ENCODE data around the gene RHOC.
"Not testable (repeated sequence)": the region's sequence is repeated elsewhere in the genome, so short reads cannot be mapped to it uniquely, and the experiment has no call there.

The RHOC gene

GRCh38 chr1:112727716-112728115, 20.8 kb upstream of the RHOC start:
- Histone ChIP-seq H3K56ac (ENCODE audit: low read length) (no peak overlapping the region), H4K5ac (ENCODE audit: low read length) (no peak overlapping the region), H3K27me3 (ENCODE audit: insufficient read depth, low read length, poor library complexity) (no peaks in the 10 kb centered on the region), H2AK5ac (ENCODE audit: low read length) (no peak overlapping the region), H3K79me2 (ENCODE audit: control insufficient read depth, insufficient read depth, low read length) (no peaks in the 10 kb centered on the region), H3K4me2 (ENCODE audit: low read length) (no peak overlapping the region), H3K23ac (ENCODE audit: low read length) (no peak overlapping the region), H3K36me3 (ENCODE audit: control insufficient read depth, insufficient read depth, low read length) (no peaks in the 10 kb centered on the region), H3K4ac (ENCODE audit: low read depth, low read length) (no peak overlapping the region), H4K8ac (ENCODE audit: low read depth, low read length) (no peak overlapping the region), H3K4me1 (ENCODE audit: control insufficient read depth, low read depth, low read length) (no peaks in the 10 kb centered on the region), H3K9ac (ENCODE audit: low read length) (no peak overlapping the region), H3K27ac (ENCODE audit: low read depth, low read length) (no peak overlapping the region), H2BK5ac (ENCODE audit: low read length) (no peak overlapping the region), H2BK120ac (ENCODE audit: low read depth, low read length) (no peak overlapping the region), H2BK15ac (replicated peaks; ENCODE audit: low read depth) (no peak overlapping the region), H3K79me1 (ENCODE audit: low read length) (no peaks in the 10 kb centered on the region), H3K18ac (ENCODE audit: low read length) (no peak overlapping the region), H3K4me3 (ENCODE audit: low read length) (no peak overlapping the region)
- DNase-seq, result peak; percentile 66
- WGBS (ENCODE audit: extremely low coverage, insufficient coverage, low lambda C conversion rate), result no CpG with 5 or more reads among the region's 2 CpGs

- not testable (repeated sequence) for H2BK5ac ChIP-seq (ENCODE audit: low read length)
Measured at GRCh38 chr1:112724240-112724639, 17.3 kb upstream of the RHOC start.

GRCh38 chr1:112723511-112723839, 16.5 kb upstream of the RHOC start:
- Histone ChIP-seq H4K5ac (ENCODE audit: low read length) (no peak overlapping the region), H3K18ac (ENCODE audit: low read length) (no peak overlapping the region), H3K27ac (ENCODE audit: low read depth, low read length) (no peak overlapping the region)

More at GRCh38 chr1:112724240-112724639, 17.3 kb upstream of the RHOC start:
- H3K27ac ChIP-seq (ENCODE audit: low read depth, low read length); H4K8ac ChIP-seq (ENCODE audit: low read depth, low read length); H4K5ac ChIP-seq (ENCODE audit: low read length); H3K36me3 ChIP-seq (ENCODE audit: control insufficient read depth, insufficient read depth, low read length); H3K79me2 ChIP-seq (ENCODE audit: control insufficient read depth, insufficient read depth, low read length); H3K18ac ChIP-seq (ENCODE audit: low read length); H3K4me2 ChIP-seq (ENCODE audit: low read length); H3K9ac ChIP-seq (ENCODE audit: low read length); H3K56ac ChIP-seq (ENCODE audit: low read length); H2BK15ac ChIP-seq (replicated peaks; ENCODE audit: low read depth); H2BK120ac ChIP-seq (ENCODE audit: low read depth, low read length); H3K4me3 ChIP-seq (ENCODE audit: low read length); H3K4me1 ChIP-seq (ENCODE audit: control insufficient read depth, low read depth, low read length); H3K4ac ChIP-seq (ENCODE audit: low read depth, low read length); DNase-seq; H2AK5ac ChIP-seq (ENCODE audit: low read length); H3K27me3 ChIP-seq (ENCODE audit: insufficient read depth, low read length, poor library complexity); H3K79me1 ChIP-seq (ENCODE audit: low read length); H3K23ac ChIP-seq (ENCODE audit: low read length): not testable (repeated sequence)
- no CpG with 5 or more reads among the region's 4 CpGs for WGBS (ENCODE audit: extremely low coverage, insufficient coverage, low lambda C conversion rate)

GRCh38 chr1:112722601-112723510, 15.9 kb upstream of the RHOC start:
- Histone ChIP-seq H3K4me3 (ENCODE audit: low read length) (no peak overlapping the region), H3K4me2 (ENCODE audit: low read length) (peak overlapping the region; percentile 42), H2BK120ac (ENCODE audit: low read depth, low read length) (no peak overlapping the region), H2AK5ac (ENCODE audit: low read length) (no peak overlapping the region), H3K36me3 (ENCODE audit: control insufficient read depth, insufficient read depth, low read length) (no peaks in the 10 kb centered on the region), H3K79me1 (ENCODE audit: low read length) (no peaks in the 10 kb centered on the region), H3K56ac (ENCODE audit: low read length) (peak overlapping the region; percentile 83), H3K23ac (ENCODE audit: low read length) (no peak overlapping the region), H3K27me3 (ENCODE audit: insufficient read depth, low read length, poor library complexity) (no peaks in the 10 kb centered on the region), H4K8ac (ENCODE audit: low read depth, low read length) (no peak overlapping the region), H3K9ac (ENCODE audit: low read length) (peak overlapping the region; percentile 57), H4K5ac (ENCODE audit: low read length) (no peak overlapping the region), H3K18ac (ENCODE audit: low read length) (peak overlapping the region; percentile 12), H3K4ac (ENCODE audit: low read depth, low read length) (peak overlapping the region; percentile 4), H3K27ac (ENCODE audit: low read depth, low read length) (no peak overlapping the region), H2BK5ac (ENCODE audit: low read length) (no peak overlapping the region), H3K79me2 (ENCODE audit: control insufficient read depth, insufficient read depth, low read length) (no peaks in the 10 kb centered on the region), H2BK15ac (replicated peaks; ENCODE audit: low read depth) (no peak overlapping the region), H3K4me1 (ENCODE audit: control insufficient read depth, low read depth, low read length) (peaks cover 3% of the 10 kb centered on the region)
- DNase-seq, result peak; percentile 64
- WGBS (ENCODE audit: extremely low coverage, insufficient coverage, low lambda C conversion rate), result no CpG with 5 or more reads among the region's 35 CpGs

More at GRCh38 chr1:112723511-112723839, 16.5 kb upstream of the RHOC start:
- Histone ChIP-seq H3K36me3 (ENCODE audit: control insufficient read depth, insufficient read depth, low read length) (no peaks in the 10 kb centered on the region), H2AK5ac (ENCODE audit: low read length) (no peak overlapping the region), H3K4me2 (ENCODE audit: low read length) (no peak overlapping the region), H3K23ac (ENCODE audit: low read length) (no peak overlapping the region), H3K4me3 (ENCODE audit: low read length) (no peak overlapping the region), H3K4me1 (ENCODE audit: control insufficient read depth, low read depth, low read length) (peaks cover 3% of the 10 kb centered on the region), H3K79me2 (ENCODE audit: control insufficient read depth, insufficient read depth, low read length) (no peaks in the 10 kb centered on the region), H2BK15ac (replicated peaks; ENCODE audit: low read depth) (no peak overlapping the region), H4K8ac (ENCODE audit: low read depth, low read length) (no peak overlapping the region), H2BK5ac (ENCODE audit: low read length) (no peak overlapping the region), H3K9ac (ENCODE audit: low read length) (no peak overlapping the region), H3K4ac (ENCODE audit: low read depth, low read length) (no peak overlapping the region), H3K27me3 (ENCODE audit: insufficient read depth, low read length, poor library complexity) (no peaks in the 10 kb centered on the region), H3K79me1 (ENCODE audit: low read length) (no peaks in the 10 kb centered on the region), H2BK120ac (ENCODE audit: low read depth, low read length) (no peak overlapping the region), H3K56ac (ENCODE audit: low read length) (peak overlapping the region; percentile 83)
- no peak for DNase-seq
- WGBS (ENCODE audit: extremely low coverage, insufficient coverage, low lambda C conversion rate), result no CpG with 5 or more reads among the region's 8 CpGs

GRCh38 chr1:112721966-112722524, 15.1 kb upstream of the RHOC start:
- H3K27ac ChIP-seq (ENCODE audit: low read depth, low read length), result no peak overlapping the region
- H3K36me3 ChIP-seq (ENCODE audit: control insufficient read depth, insufficient read depth, low read length), result no peaks in the 10 kb centered on the region
- H3K79me1 ChIP-seq (ENCODE audit: low read length), result no peaks in the 10 kb centered on the region
- H2BK120ac ChIP-seq (ENCODE audit: low read depth, low read length), result no peak overlapping the region
- no CpG with 5 or more reads among the region's 10 CpGs for WGBS (ENCODE audit: extremely low coverage, insufficient coverage, low lambda C conversion rate)
- no peak overlapping the region for H3K18ac ChIP-seq (ENCODE audit: low read length)
- H3K4ac ChIP-seq (ENCODE audit: low read depth, low read length), result no peak overlapping the region
- H4K5ac ChIP-seq (ENCODE audit: low read length), result no peak overlapping the region
- H4K8ac ChIP-seq (ENCODE audit: low read depth, low read length), result no peak overlapping the region
- H3K23ac ChIP-seq (ENCODE audit: low read length), result no peak overlapping the region
- peak overlapping the region; percentile 57 for H3K9ac ChIP-seq (ENCODE audit: low read length)
- H3K4me1 ChIP-seq (ENCODE audit: control insufficient read depth, low read depth, low read length), result peaks cover 3% of the 10 kb centered on the region
- no peak overlapping the region for H2AK5ac ChIP-seq (ENCODE audit: low read length)
- H3K4me3 ChIP-seq (ENCODE audit: low read length), result no peak overlapping the region
- H3K4me2 ChIP-seq (ENCODE audit: low read length), result no peak overlapping the region
- no peaks in the 10 kb centered on the region for H3K79me2 ChIP-seq (ENCODE audit: control insufficient read depth, insufficient read depth, low read length)
- H2BK15ac ChIP-seq (replicated peaks; ENCODE audit: low read depth), result no peak overlapping the region
- H3K56ac ChIP-seq (ENCODE audit: low read length), result peak overlapping the region; percentile 83
- no peaks in the 10 kb centered on the region for H3K27me3 ChIP-seq (ENCODE audit: insufficient read depth, low read length, poor library complexity)
- DNase-seq, result no peak
- no peak overlapping the region for H2BK5ac ChIP-seq (ENCODE audit: low read length)
